GM12874 (cell line): ENCODE data around the gene OTULIN.

Experiments
- CTCF ChIP-seq: IDR thresholded peaks from 2 replicates; pipeline ENCODE4 v1.5.1; 2011; ENCODE audit warnings: low read depth, mild to moderate bottlenecking, control low read depth, low read length, moderate library complexity; ENCODE audit not compliant: insufficient read depth

The OTULIN gene

GRCh38 chr5:14684757-14685156, 20.2 kb downstream of the OTULIN start:
- TF ChIP-seq CTCF, result no peak

- TF ChIP-seq CTCF, result peak; percentile 58
Measured at GRCh38 chr5:14685757-14686156, 21.2 kb downstream of the OTULIN start.

- no peak for TF ChIP-seq CTCF
Measured at GRCh38 chr5:14686517-14686916, 22.0 kb downstream of the OTULIN start.

- no peak for TF ChIP-seq CTCF
Measured at GRCh38 chr5:14687023-14687665, 22.6 kb downstream of the OTULIN start.

DNA sequence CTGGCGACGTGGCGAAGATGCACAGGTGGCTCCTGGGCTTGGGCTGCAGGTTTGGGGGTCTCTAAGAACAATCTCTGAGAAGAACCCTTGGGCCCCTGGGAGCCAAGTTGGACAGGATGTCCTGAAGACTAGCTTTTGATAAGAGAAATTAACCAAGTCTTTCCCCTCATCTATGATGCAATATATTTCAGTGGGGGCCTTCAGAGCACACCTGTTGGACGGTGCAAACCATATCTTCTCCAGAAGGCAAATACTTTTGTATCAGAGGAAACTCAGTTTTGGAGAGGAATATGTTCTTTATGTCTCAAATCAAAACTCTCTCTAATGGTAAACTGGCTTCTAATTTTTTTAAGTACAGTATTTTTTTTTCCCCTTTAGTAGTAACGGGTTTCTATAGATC, 28.6 kb downstream of the OTULIN start:
- TF ChIP-seq CTCF, result no peak

- no peak for TF ChIP-seq CTCF
Measured at GRCh38 chr5:14695152-14695551, 30.6 kb downstream of the OTULIN start.

DNA sequence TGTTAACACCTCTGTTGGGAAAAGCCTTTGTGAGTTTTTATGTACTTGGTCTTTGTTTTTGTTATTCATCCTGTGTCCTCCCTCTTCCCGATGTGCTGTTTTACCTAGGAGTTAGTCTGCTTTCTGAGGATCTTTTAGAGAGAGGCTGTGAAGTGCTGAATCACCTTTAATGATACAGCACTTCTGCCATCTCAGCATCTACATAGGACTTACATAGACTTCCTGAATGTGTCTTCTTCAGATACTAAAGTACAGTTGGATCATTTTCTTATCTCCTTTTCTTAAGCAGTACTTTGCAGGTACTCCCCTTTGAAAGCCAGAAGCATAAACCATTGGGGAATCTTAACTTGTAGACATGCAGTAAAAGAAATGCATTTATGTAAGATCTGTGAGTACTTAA, 31.5 kb downstream of the OTULIN start:
- TF ChIP-seq CTCF, result no peak

GRCh38 chr5:14696851-14697250, 32.3 kb downstream of the OTULIN start:
- TF ChIP-seq CTCF, result no peak
